ENCODE measurements around the gene ATRAID.
"Not testable (repeated sequence)": the region's sequence is repeated elsewhere in the genome, so short reads cannot be mapped to it uniquely, and the experiment has no call there.

The ATRAID gene

GRCh38 chr2:27174638-27175037, 37.2 kb upstream of the ATRAID start:
- H3K4me3 ChIP-seq (ENCODE audit: low read depth, low read length): no peak overlapping the region
- in situ Hi-C loops (cut with HindIII; ENCODE audit: low sequenced_read_pairs): no loop called here
- no peak for DNase-seq (ENCODE audit: low read depth, low spot score)
- no peak for TF ChIP-seq CTCF (IDR thresholded peaks at IDR 0.05; ENCODE audit: low read depth, low read length)

GRCh38 chr2:27175330-27175729, 36.5 kb upstream of the ATRAID start:
- in situ Hi-C loops (cut with HindIII; ENCODE audit: low sequenced_read_pairs): no loop called here
- DNase-seq (ENCODE audit: low read depth, low spot score): no peak
- no peak overlapping the region for H3K4me3 ChIP-seq (ENCODE audit: low read depth, low read length)
- TF ChIP-seq CTCF (IDR thresholded peaks at IDR 0.05; ENCODE audit: low read depth, low read length): no peak

- H3K4me3 ChIP-seq (ENCODE audit: low read depth, low read length); DNase-seq (ENCODE audit: low read depth, low spot score); in situ Hi-C loops (cut with HindIII; ENCODE audit: low sequenced_read_pairs): not testable (repeated sequence)
These were observed 36.1 kb upstream of the ATRAID start for GRCh38 chr2:27175781-27176180.

- H3K4me3 ChIP-seq (ENCODE audit: low read depth, low read length): no peak overlapping the region
- TF ChIP-seq CTCF (IDR thresholded peaks at IDR 0.05; ENCODE audit: low read depth, low read length): no peak
- DNase-seq (ENCODE audit: low read depth, low spot score): no peak
- in situ Hi-C loops (cut with HindIII; ENCODE audit: low sequenced_read_pairs): no loop called here
These were observed 34.1 kb upstream of the ATRAID start for GRCh38 chr2:27177441-27178351.

GRCh38 chr2:27178469-27178868, 33.4 kb upstream of the ATRAID start:
- H3K4me3 ChIP-seq (ENCODE audit: low read depth, low read length): no peak overlapping the region
- no peak for DNase-seq (ENCODE audit: low read depth, low spot score)
- TF ChIP-seq CTCF (IDR thresholded peaks at IDR 0.05; ENCODE audit: low read depth, low read length): no peak
- in situ Hi-C loops (cut with HindIII; ENCODE audit: low sequenced_read_pairs): no loop called here

- no peak overlapping the region for H3K4me3 ChIP-seq (ENCODE audit: low read depth, low read length)
- TF ChIP-seq CTCF (IDR thresholded peaks at IDR 0.05; ENCODE audit: low read depth, low read length): no peak
- in situ Hi-C loops (cut with HindIII; ENCODE audit: low sequenced_read_pairs): no loop called here
- no peak for DNase-seq (ENCODE audit: low read depth, low spot score)
These were observed 32.4 kb upstream of the ATRAID start for GRCh38 chr2:27179344-27180000.

GRCh38 chr2:27182346-27182745, 29.5 kb upstream of the ATRAID start:
- in situ Hi-C loops (cut with HindIII; ENCODE audit: low sequenced_read_pairs): no loop called here
- no peak overlapping the region for H3K4me3 ChIP-seq (ENCODE audit: low read depth, low read length)
- no peak for TF ChIP-seq CTCF (IDR thresholded peaks at IDR 0.05; ENCODE audit: low read depth, low read length)
- DNase-seq (ENCODE audit: low read depth, low spot score): peak; percentile 57
